ENCODE measurements around the gene LCN9. TPM values are rescaled to one million over a fixed set of nuclear protein-coding genes. Genes with fewer than 3 reads are reported as not detected.
A peak's percentile ranks its signal among the peaks of the same experiment; 100 is the strongest.

Gene LCN9
- polyA plus RNA-seq, 3 donors = not detected

- no peak for DNase-seq
Observed at GRCh38 chr9:135697226-135697625, 34.1 kb downstream of the LCN9 start.

DNA sequence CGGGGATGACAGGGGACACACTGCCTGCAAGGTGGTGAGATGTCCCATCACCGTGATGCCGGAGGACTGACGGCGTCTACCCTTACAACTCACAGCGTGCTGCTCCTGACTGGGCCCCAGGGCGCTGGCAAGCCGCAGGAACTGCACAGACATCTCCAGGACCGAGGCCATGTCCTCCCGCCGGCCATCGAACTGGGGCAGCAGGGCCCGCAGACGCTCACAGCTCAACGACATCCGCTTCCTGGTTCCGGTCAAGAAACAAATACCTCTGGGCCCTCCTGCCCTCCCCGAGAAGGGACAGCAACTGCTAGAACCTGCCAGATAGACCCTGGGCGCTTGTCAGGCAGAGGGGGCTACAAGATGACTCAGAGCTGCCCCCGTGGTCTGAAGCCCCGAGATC is 35.1 kb downstream of the LCN9 start:
- no peak for DNase-seq

- DNase-seq = no peak
Observed at GRCh38 chr9:135698767-135699166, 35.7 kb downstream of the LCN9 start.

DNA sequence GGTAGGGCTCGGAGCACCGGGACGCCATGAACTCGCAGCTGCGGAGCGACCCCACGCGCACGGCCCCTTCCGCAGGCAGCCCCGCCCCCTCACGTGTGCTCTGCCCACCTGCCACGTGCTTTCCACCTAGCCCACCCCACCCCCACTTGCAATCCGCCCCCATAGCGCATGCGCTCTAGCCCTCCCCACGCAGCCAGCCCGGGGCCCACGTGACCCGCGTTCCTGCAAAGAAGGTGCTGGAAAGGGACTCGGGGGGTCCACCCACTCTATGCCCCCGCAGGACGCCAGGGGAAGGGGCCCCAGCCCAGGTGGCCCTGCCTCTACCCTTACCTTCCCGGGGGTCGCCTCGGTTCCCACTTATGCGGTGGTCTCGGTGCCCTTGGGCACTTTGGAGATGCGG is 36.3 kb downstream of the LCN9 start, which contains the start of gene SOHLH1:
Gene SOHLH1 (minus strand): TSS at position 42 of the 400 bp plus-strand sequence. CDS start 14 bp downstream, at position 28.
- no peak for DNase-seq

DNA sequence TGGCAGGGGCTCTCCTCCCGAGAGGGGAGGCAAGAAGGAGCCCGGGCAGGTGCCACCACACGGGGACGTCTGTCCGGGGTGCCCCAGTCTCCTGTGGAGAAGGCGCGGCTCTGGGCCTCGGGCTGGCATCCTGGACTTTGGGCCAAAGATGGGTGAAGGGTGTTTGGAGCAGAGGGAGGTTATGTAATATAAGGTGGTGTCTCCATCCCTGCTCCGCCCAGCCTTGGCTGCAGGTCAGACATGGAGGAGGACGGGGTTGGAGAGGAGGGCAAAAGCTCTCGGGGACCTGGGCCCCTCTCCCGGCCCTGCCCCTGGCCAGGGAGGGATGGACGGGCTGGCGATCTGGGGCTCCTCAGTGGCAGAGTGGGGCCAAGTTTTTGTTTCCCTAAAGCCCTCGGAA is 37.4 kb downstream of the LCN9 start:
- no peak for DNase-seq

DNA sequence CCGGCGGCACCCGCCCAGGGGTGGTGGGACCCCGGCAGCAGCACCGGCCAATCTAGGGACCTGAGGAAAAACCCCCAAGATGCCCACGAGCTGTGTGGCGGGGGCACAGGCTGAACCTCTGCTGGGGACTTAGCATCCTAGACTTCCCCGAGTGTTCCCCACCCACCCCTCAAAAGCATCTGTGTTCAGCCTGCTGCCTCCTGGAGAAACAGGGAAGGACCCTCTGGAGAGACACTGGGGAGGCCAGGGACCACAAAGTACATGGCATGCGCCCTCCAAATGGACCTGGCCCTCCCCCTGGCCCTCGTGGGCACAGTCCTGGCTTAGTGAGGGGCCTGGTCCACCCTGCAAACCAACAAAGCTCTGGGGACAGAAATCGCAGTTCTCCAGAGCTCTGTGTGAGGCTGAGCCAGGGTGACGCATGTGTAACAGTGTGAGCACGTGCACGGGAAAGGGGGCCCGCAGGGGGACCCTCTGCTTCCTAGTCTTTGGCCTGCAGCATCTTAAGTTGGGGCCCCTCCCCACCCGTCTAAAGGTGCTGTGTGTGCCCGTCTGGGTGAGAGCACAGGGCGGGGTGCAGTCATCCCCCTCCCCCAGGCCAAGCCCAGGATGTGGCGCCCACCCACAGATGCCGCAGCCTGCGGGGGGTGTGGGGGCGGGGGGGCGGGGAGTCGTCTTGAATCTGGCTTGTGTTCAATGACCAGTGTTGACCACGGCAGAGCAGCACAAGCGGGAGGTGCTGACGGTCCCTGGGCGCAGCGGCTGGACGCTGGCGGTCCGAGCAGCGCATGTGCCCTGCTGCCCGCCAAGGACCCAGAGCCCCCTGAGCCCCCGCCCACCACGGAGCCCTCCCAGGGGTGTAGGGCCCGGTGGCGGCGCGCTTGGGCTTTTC is 38.2 kb downstream of the LCN9 start:
- DNase-seq = no peak

DNA sequence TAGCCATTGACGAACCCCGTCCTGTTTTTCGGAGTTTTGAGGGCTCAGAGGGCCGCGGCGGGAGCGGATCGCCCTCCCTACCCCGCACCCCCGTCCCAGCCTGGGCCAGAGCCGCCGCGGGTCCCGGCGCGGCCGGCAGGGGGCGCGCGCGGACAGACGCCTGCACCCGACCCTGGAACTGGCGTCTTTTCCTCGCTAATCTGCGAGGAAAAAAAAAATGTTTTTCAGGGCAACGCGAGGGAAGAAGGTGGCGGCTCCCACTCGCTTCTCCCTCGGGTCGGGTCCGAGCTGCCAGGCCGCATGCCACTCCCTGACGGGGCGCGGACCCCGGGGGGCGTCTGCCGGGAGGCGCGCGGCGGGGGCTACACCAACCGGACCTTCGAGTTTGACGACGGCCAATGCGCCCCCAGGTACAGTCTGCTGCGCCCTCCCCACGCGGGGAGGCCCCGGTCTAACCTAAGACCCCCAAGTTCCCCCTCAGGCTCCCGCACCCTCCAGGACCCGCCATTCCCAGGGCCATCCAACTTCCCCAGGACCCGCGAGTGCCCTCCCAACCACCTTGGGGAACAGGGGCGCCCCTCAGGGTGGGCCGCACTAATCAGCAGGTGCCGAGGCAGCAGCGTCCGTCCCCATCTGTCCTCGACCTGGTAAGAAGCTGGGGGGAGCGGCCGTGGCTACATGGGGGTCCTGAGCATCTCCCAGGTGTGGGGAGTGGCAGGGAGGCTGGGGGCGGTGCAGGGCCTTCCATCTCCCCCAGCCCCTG is 39.0 kb downstream of the LCN9 start, which contains the start of gene KCNT1:
Gene KCNT1 (plus strand): TSS at position 227 of the 763 bp plus-strand sequence. CDS start 74 bp downstream, at position 301.
- DNase-seq = peak; percentile 42

DNA sequence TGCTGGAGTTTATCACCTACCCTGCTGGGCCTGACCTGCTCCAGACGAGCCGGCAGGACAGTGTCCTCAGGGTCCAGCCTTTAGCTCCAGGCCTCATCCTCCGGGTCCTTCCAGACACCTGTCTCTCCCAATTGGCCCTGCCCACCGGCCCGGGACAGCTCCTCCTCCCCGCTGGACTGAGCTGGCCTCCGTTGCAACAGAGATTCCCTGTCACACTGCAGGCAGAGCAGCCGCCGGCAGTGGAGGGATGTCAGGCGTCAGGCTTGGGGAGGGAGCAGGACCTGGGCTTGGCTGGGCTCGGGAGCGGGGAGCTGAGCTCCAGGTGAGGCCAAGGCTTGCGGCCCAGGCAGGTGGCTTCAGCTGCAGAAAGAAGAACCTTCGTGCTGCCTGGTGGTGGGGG is 40.6 kb downstream of the LCN9 start:
- DNase-seq = no peak

DNA sequence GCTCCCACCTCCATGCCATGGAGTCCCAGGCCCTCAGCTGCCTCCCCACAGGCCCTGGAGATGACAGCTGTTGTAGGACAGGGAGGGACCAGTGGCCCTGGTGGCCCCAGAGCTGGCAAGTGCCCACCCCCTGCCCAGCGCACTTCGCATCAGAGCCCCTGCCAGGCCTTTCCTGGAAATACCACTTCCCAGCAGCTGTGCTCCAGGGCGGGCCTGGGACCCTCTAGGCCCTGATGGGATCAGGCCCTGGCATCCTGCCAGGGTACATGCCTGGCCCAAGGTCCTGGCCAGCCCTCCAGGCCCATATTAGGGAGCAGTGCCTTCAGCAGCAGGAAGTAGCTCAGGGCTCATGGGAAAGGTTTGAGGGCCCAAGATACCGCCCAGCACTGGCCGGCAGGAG is 41.4 kb downstream of the LCN9 start:
- DNase-seq = no peak

- no peak for DNase-seq
Observed at GRCh38 chr9:135705376-135705775, 42.3 kb downstream of the LCN9 start.

DNA sequence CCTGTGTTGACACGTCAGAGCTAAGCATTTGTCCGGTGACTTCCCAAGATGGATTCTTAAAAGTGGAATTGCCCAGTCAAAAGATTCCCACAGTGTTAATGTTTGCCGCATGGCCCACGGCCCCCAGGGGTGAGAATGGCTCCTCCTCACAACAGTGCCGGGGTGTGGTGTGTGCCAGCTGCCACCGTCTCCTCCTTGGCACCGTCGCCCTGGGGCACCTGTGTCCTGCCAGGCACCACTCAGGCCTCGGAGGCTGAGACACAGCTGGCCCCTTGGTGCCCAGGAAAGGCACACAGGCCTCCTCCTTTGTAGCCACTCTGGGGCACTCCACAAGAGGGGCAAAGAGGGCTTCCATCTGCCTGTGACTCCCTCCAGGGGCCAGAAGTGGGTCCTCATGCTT is 43.2 kb downstream of the LCN9 start:
- no peak for DNase-seq

- no peak for DNase-seq
Observed at GRCh38 chr9:135707252-135708138, 44.4 kb downstream of the LCN9 start.

- no peak for DNase-seq
Observed at GRCh38 chr9:135708164-135708563, 45.1 kb downstream of the LCN9 start.

GRCh38 chr9:135711391-135711790 is 48.3 kb downstream of the LCN9 start:
- DNase-seq = no peak

- no peak for DNase-seq
Observed at GRCh38 chr9:135711881-135712280, 48.8 kb downstream of the LCN9 start.

GRCh38 chr9:135712613-135713295 is 49.6 kb downstream of the LCN9 start:
- DNase-seq = no peak

GRCh38 chr9:135714242-135715055 is 51.3 kb downstream of the LCN9 start:
- DNase-seq = peak; percentile 42

- no peak for DNase-seq
Observed at GRCh38 chr9:135715056-135715595, 52.0 kb downstream of the LCN9 start.

GRCh38 chr9:135716045-135716444 is 52.9 kb downstream of the LCN9 start:
- no peak for DNase-seq
